OCI-M2 (cell line): ENCODE measurements around the gene TOGARAM1.

Source experiments
- DNase-seq: peaks from one replicate; lab custom pipeline; 2025; ENCODE audit not compliant: unreplicated experiment; lab: John Stamatoyannopoulos, UW

The TOGARAM1 gene

GRCh38 chr14:44963775-44964380 is 1.9 kb downstream of the TOGARAM1 start:
- DNase-seq, result no peak

GRCh38 chr14:44966601-44967336 is 4.8 kb downstream of the TOGARAM1 start:
- DNase-seq, result no peak

GRCh38 chr14:44968714-44969113 is 6.7 kb downstream of the TOGARAM1 start:
- no peak for DNase-seq

- no peak for DNase-seq
Measured at GRCh38 chr14:44970907-44971306, 8.9 kb downstream of the TOGARAM1 start.

GRCh38 chr14:44971459-44971858 is 9.5 kb downstream of the TOGARAM1 start:
- no peak for DNase-seq

- no peak for DNase-seq
Measured at GRCh38 chr14:44979273-44979672, 17.3 kb downstream of the TOGARAM1 start.

GRCh38 chr14:44979740-44980356 is 17.9 kb downstream of the TOGARAM1 start:
- no peak for DNase-seq

- DNase-seq, result no peak
Measured at GRCh38 chr14:44981198-44981597, 19.2 kb downstream of the TOGARAM1 start.

- DNase-seq, result no peak
Measured at GRCh38 chr14:44982594-44982993, 20.6 kb downstream of the TOGARAM1 start.

- DNase-seq, result no peak
Measured at GRCh38 chr14:44988694-44989093, 26.7 kb downstream of the TOGARAM1 start.

- DNase-seq, result no peak
Measured at GRCh38 chr14:44989497-44990440, 27.8 kb downstream of the TOGARAM1 start.

- no peak for DNase-seq
Measured at GRCh38 chr14:44990533-44990932, 28.5 kb downstream of the TOGARAM1 start.

GRCh38 chr14:44995196-44995595 is 33.2 kb downstream of the TOGARAM1 start:
- DNase-seq, result no peak

- no peak for DNase-seq
Measured at GRCh38 chr14:44995770-44996294, 33.8 kb downstream of the TOGARAM1 start.

- DNase-seq, result no peak
Measured at GRCh38 chr14:45003924-45004323, 41.9 kb downstream of the TOGARAM1 start.

- DNase-seq, result no peak
Measured at GRCh38 chr14:45015133-45015532, 53.1 kb downstream of the TOGARAM1 start.

GRCh38 chr14:45028107-45028626 is 66.2 kb downstream of the TOGARAM1 start:
- DNase-seq, result no peak

GRCh38 chr14:45034730-45035129 is 72.7 kb downstream of the TOGARAM1 start:
- no peak for DNase-seq

- DNase-seq, result no peak
Measured at GRCh38 chr14:45038256-45038655, 76.3 kb downstream of the TOGARAM1 start.

- no peak for DNase-seq
Measured at GRCh38 chr14:45038865-45039264, 76.9 kb downstream of the TOGARAM1 start.

GRCh38 chr14:45039390-45039789 is 77.4 kb downstream of the TOGARAM1 start:
- DNase-seq, result no peak
